ENCODE data around the gene NT5DC1.

NT5DC1 gene

GRCh38 chr6:116144605-116145004 lies 44.0 kb downstream of the NT5DC1 start:
- DNase-seq: peak; percentile 10

GRCh38 chr6:116145803-116146675 lies 45.4 kb downstream of the NT5DC1 start:
- no peak for DNase-seq

- peak; percentile 5 for DNase-seq
These were observed 52.0 kb downstream of the NT5DC1 start for GRCh38 chr6:116152620-116153019.

GRCh38 chr6:116154887-116155286 lies 54.2 kb downstream of the NT5DC1 start:
- DNase-seq: no peak

GRCh38 chr6:116156405-116157326 lies 56.0 kb downstream of the NT5DC1 start:
- DNase-seq: no peak

- DNase-seq: no peak
These were observed 56.7 kb downstream of the NT5DC1 start for GRCh38 chr6:116157391-116157790.

GRCh38 chr6:116158641-116159040 lies 58.0 kb downstream of the NT5DC1 start:
- no peak for DNase-seq

GRCh38 chr6:116159782-116160524 lies 59.3 kb downstream of the NT5DC1 start:
- DNase-seq: no peak

- DNase-seq: no peak
These were observed 64.9 kb downstream of the NT5DC1 start for GRCh38 chr6:116165596-116165995.

GRCh38 chr6:116166369-116166768 lies 65.7 kb downstream of the NT5DC1 start:
- DNase-seq: no peak

GRCh38 chr6:116168148-116168547 lies 67.5 kb downstream of the NT5DC1 start:
- DNase-seq: no peak

GRCh38 chr6:116169880-116170279 lies 69.2 kb downstream of the NT5DC1 start:
- DNase-seq: no peak

GRCh38 chr6:116170358-116171057 lies 69.9 kb downstream of the NT5DC1 start:
- DNase-seq: no peak

GRCh38 chr6:116173928-116174327 lies 73.3 kb downstream of the NT5DC1 start:
- DNase-seq: no peak

- DNase-seq: no peak
These were observed 74.7 kb downstream of the NT5DC1 start for GRCh38 chr6:116175344-116175743.

GRCh38 chr6:116176596-116176995 lies 75.9 kb downstream of the NT5DC1 start:
- no peak for DNase-seq

GRCh38 chr6:116180375-116180774 lies 79.7 kb downstream of the NT5DC1 start:
- no peak for DNase-seq

- no peak for DNase-seq
These were observed 88.8 kb downstream of the NT5DC1 start for GRCh38 chr6:116189472-116189871.

- peak; percentile 8 for DNase-seq
These were observed 89.9 kb downstream of the NT5DC1 start for GRCh38 chr6:116190550-116190949.

- DNase-seq: no peak
These were observed 91.2 kb downstream of the NT5DC1 start for GRCh38 chr6:116191881-116192280.

- DNase-seq: no peak
These were observed 92.1 kb downstream of the NT5DC1 start for GRCh38 chr6:116192786-116193185.

GRCh38 chr6:116196841-116197240 lies 96.2 kb downstream of the NT5DC1 start:
- DNase-seq: no peak

Measured in eye (tissue), 1 donor.